Hematopoietic multipotent progenitor cell treated with erythropoietin and hydrocortisone succinate and interleukin-3 and kit ligand, for 15 days (in vitro differentiated cells): ENCODE results near the gene UBA52.

ENCODE experiments used
- DNase-seq: peaks from one replicate; pipeline ENCODE4 v3.0.0-alpha.2; 2015; ENCODE audit warnings: low spot score

The UBA52 gene

GRCh38 chr19:18608805-18609716 lies 37.4 kb downstream of the UBA52 start:
- DNase-seq, result no peak

GRCh38 chr19:18609717-18610051 lies 38.0 kb downstream of the UBA52 start:
- DNase-seq, result no peak

GRCh38 chr19:18610245-18610555 lies 38.5 kb downstream of the UBA52 start:
- no peak for DNase-seq

GRCh38 chr19:18610556-18611326 lies 39.1 kb downstream of the UBA52 start:
- DNase-seq, result no peak

GRCh38 chr19:18611327-18612050 lies 39.8 kb downstream of the UBA52 start:
- DNase-seq, result no peak

- DNase-seq, result no peak
Observed at GRCh38 chr19:18612051-18612771, 40.6 kb downstream of the UBA52 start.

- no peak for DNase-seq
Observed at GRCh38 chr19:18612772-18613588, 41.3 kb downstream of the UBA52 start, which contains the start of gene TMEM59L. TMEM59L (plus strand) TSS chr19:18612870; CDS start chr19:18612959, 89 bp downstream.

GRCh38 chr19:18613589-18614234 lies 42.1 kb downstream of the UBA52 start:
- no peak for DNase-seq

- DNase-seq, result no peak
Observed at GRCh38 chr19:18616023-18616422, 44.4 kb downstream of the UBA52 start.

GRCh38 chr19:18617562-18617961 lies 45.9 kb downstream of the UBA52 start:
- no peak for DNase-seq

- DNase-seq, result no peak
Observed at GRCh38 chr19:18618236-18618635, 46.6 kb downstream of the UBA52 start.

- no peak for DNase-seq
Observed at GRCh38 chr19:18620311-18620710, 48.7 kb downstream of the UBA52 start.

GRCh38 chr19:18620902-18621301 lies 49.2 kb downstream of the UBA52 start:
- no peak for DNase-seq

GRCh38 chr19:18626906-18627305 lies 55.2 kb downstream of the UBA52 start:
- DNase-seq, result no peak
